Smooth muscle cell (in vitro differentiated cells): ENCODE data around the gene DOCK1. TPM values are rescaled to one million over a fixed set of nuclear protein-coding genes. Genes with fewer than 3 reads are reported as not detected.

Experiments
- DNase-seq: peaks from one replicate; lab custom pipeline; 2025; ENCODE audit not compliant: unreplicated experiment; lab: John Stamatoyannopoulos, UW
- H2AFZ ChIP-seq: fragments of 200-600 bp; sonication (generic); 2 replicates; pipeline ENCODE4 v1.6.0; 2016; ENCODE audit warnings: antibody characterized with exemption, low read depth, mild to moderate bottlenecking
- H3F3A ChIP-seq: fragments of 200-600 bp; sonication (generic); 2 replicates; pipeline ENCODE4 v1.6.0; 2017; ENCODE audit warnings: antibody characterized with exemption, low read depth
- H3K27ac ChIP-seq: fragments of 200-600 bp; sonication (generic); 2 replicates; pipeline ENCODE4 v1.5.1; 2016; ENCODE audit warnings: low read depth, mild to moderate bottlenecking
- H3K27me3 ChIP-seq: fragments of 200-600 bp; sonication (generic); 2 replicates; pipeline ENCODE4 v1.6.1; 2016; ENCODE audit warnings: low read depth, mild to moderate bottlenecking
- H3K36me3 ChIP-seq: fragments of 200-600 bp; sonication (generic); 2 replicates; pipeline ENCODE4 v1.5.1; 2016; ENCODE audit warnings: low read depth
- H3K4me1 ChIP-seq: fragments of 200-600 bp; sonication (generic); 2 replicates; pipeline ENCODE4 v1.5.1; 2016; ENCODE audit warnings: low read depth
- H3K4me2 ChIP-seq: fragments of 200-600 bp; sonication (generic); 2 replicates; pipeline ENCODE4 v1.6.0; 2016; ENCODE audit warnings: mild to moderate bottlenecking
- H3K4me3 ChIP-seq: fragments of 200-600 bp; sonication (generic); 2 replicates; pipeline ENCODE4 v1.5.1; 2016; ENCODE audit warnings: mild to moderate bottlenecking
- H3K79me2 ChIP-seq: fragments of 200-600 bp; sonication (generic); 2 replicates; pipeline ENCODE4 v1.6.0; 2016; ENCODE audit warnings: low read depth, mild to moderate bottlenecking
- H3K9ac ChIP-seq: fragments of 200-600 bp; sonication (generic); 2 replicates; pipeline ENCODE4 v1.6.0; 2016; ENCODE audit warnings: low read depth
- H3K9me3 ChIP-seq: fragments of 200-600 bp; sonication (generic); replicated peaks from 2 replicates; pipeline ENCODE4 v1.5.1; 2016; ENCODE audit warnings: low read depth
- H4K20me1 ChIP-seq: fragments of 200-600 bp; sonication (generic); 2 replicates; pipeline ENCODE4 v1.6.0; 2016; ENCODE audit warnings: low read depth
- WGBS: methylation state at CpG from one replicate; pipeline ENCODE4 v1.1.7; 2016; ENCODE audit warnings: low lambda C conversion rate; 5-methylcytosine and 5-hydroxymethylcytosine counted together
- polyA plus RNA-seq: library from polyadenylated mRNA; unstranded; fragments of >200 nt; fragmentation: Nextera tagmentation; extraction: Ambion mirVana; gene quantifications from 2 replicates; pipeline ENCODE4 v1.2.1, GENCODE V29; 2016
- total RNA-seq: library from RNA; depleted of rRNA; stranded (reverse); fragments of >200 nt; gene quantifications from 2 replicates; pipeline ENCODE4 v1.2.3, GENCODE V29; 2014
- TF ChIP-seq, protein P1 (sequence below): fragments of 200-600 bp; sonication (generic); IDR thresholded peaks from 2 replicates; pipeline ENCODE4 v1.5.1; 2017; ENCODE audit warnings: borderline replicate concordance, mild to moderate bottlenecking, antibody characterized with exemption; ENCODE audit not compliant: insufficient read depth, poor library complexity, severe bottlenecking

Gene DOCK1
- total and polyA plus RNA-seq, 2 experiments from 2014 or later, result 18.4 to 37.1 TPM

GRCh38 chr10:127299956-127300689 is 394.9 kb downstream of the DOCK1 start:
- Histone ChIP-seq H3K4me1 (peaks cover 7% of the 10 kb centered on the region), H3K79me2 (no peaks in the 10 kb centered on the region), H3K4me2 (no peak overlapping the region), H3K4me3 (no peak overlapping the region), H3K9me3 (no peaks in the 10 kb centered on the region), H4K20me1 (peaks cover 36% of the 10 kb centered on the region), H2AFZ (no peak overlapping the region), H3F3A (no peaks in the 10 kb centered on the region), H3K36me3 (no peaks in the 10 kb centered on the region), H3K9ac (no peak overlapping the region), H3K27me3 (no peaks in the 10 kb centered on the region), H3K27ac (no peak overlapping the region)
- DNase-seq, result no peak
- WGBS, result 96% methylated on average over 13 of the region's 13 CpGs
- TF ChIP-seq, protein P1, sequence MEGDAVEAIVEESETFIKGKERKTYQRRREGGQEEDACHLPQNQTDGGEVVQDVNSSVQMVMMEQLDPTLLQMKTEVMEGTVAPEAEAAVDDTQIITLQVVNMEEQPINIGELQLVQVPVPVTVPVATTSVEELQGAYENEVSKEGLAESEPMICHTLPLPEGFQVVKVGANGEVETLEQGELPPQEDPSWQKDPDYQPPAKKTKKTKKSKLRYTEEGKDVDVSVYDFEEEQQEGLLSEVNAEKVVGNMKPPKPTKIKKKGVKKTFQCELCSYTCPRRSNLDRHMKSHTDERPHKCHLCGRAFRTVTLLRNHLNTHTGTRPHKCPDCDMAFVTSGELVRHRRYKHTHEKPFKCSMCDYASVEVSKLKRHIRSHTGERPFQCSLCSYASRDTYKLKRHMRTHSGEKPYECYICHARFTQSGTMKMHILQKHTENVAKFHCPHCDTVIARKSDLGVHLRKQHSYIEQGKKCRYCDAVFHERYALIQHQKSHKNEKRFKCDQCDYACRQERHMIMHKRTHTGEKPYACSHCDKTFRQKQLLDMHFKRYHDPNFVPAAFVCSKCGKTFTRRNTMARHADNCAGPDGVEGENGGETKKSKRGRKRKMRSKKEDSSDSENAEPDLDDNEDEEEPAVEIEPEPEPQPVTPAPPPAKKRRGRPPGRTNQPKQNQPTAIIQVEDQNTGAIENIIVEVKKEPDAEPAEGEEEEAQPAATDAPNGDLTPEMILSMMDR, result no peak

- Histone ChIP-seq H3K9me3 (no peaks in the 10 kb centered on the region), H3K27me3 (no peaks in the 10 kb centered on the region), H3K4me2 (no peak overlapping the region), H3K9ac (no peak overlapping the region), H3K4me3 (no peak overlapping the region), H3K36me3 (no peaks in the 10 kb centered on the region), H3F3A (no peaks in the 10 kb centered on the region), H4K20me1 (peaks cover 43% of the 10 kb centered on the region), H3K79me2 (no peaks in the 10 kb centered on the region), H3K4me1 (peaks cover 7% of the 10 kb centered on the region), H2AFZ (no peak overlapping the region), H3K27ac (no peak overlapping the region)
- no peak for DNase-seq
- WGBS, result 83% methylated on average over 11 of the region's 11 CpGs
- TF ChIP-seq, protein P1, result no peak
Measured at GRCh38 chr10:127300868-127301321, 395.7 kb downstream of the DOCK1 start.

DNA sequence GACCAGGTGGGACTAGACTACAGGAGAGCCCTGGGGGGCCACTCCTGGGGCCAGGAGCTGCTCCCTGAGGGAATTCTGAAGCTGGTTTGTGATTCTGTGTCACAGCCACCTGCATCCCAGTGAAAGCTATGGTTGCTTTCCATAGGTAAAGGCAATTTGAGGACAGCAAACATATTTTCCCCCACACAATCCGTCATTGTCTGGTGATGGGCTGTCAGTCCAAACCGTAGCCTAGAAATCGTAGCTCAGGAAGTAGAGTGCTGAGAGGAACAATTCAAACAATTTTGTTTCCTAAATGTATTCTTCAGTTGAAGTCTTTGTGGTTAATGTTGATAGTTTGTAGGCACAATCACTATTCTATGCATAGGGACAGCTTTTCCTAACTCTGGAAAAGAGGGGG is 397.1 kb downstream of the DOCK1 start:
- TF ChIP-seq, protein P1, result no peak
- Histone ChIP-seq H3F3A (no peaks in the 10 kb centered on the region), H3K36me3 (no peaks in the 10 kb centered on the region), H3K4me1 (peaks cover 3% of the 10 kb centered on the region), H3K27me3 (no peaks in the 10 kb centered on the region), H3K4me2 (no peak overlapping the region), H4K20me1 (peaks cover 44% of the 10 kb centered on the region), H3K4me3 (no peak overlapping the region), H3K9ac (no peak overlapping the region), H3K27ac (no peak overlapping the region), H3K79me2 (no peaks in the 10 kb centered on the region), H3K9me3 (no peaks in the 10 kb centered on the region), H2AFZ (no peak overlapping the region)
- WGBS, result 86% methylated on average over 3 of the region's 3 CpGs
- DNase-seq, result no peak

DNA sequence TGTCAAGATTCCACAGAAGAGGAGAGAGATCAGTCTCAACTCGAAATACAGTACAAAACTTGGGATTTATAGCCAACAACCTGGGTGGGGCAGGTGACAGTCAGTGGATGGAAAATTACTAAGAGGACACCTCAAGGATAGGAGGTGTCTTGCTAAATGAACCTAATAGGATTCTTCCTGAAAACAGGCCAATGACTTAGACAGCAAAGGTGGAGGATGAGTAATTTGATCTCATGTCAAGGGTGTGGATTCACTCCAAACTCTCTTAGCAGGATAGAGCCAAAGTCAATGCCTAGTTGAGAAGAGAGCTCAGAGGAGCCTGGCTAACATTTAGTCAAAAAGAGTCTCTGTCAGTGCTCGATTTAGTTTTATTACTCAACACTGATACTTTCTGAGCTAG is 397.9 kb downstream of the DOCK1 start:
- TF ChIP-seq, protein P1, result no peak
- H3K36me3 ChIP-seq, result no peaks in the 10 kb centered on the region
- WGBS, result 82% methylated on average over 2 of the region's 2 CpGs
- H3K27me3 ChIP-seq, result no peaks in the 10 kb centered on the region
- H3K79me2 ChIP-seq, result no peaks in the 10 kb centered on the region
- H3K4me3 ChIP-seq, result no peak overlapping the region
- no peak overlapping the region for H3K27ac ChIP-seq
- H2AFZ ChIP-seq, result no peak overlapping the region
- no peaks in the 10 kb centered on the region for H3K9me3 ChIP-seq
- H3F3A ChIP-seq, result no peaks in the 10 kb centered on the region
- H3K4me1 ChIP-seq, result peaks cover 2% of the 10 kb centered on the region
- no peak for DNase-seq
- H3K9ac ChIP-seq, result no peak overlapping the region
- no peak overlapping the region for H3K4me2 ChIP-seq
- H4K20me1 ChIP-seq, result peaks cover 41% of the 10 kb centered on the region
